AG08396 (cell line): ENCODE results near the gene ZNF354C.

Source experiments
- DNase-seq: peaks from one replicate; pipeline ENCODE4 v3.0.0; 2012; ENCODE audit warnings: low spot score, mixed read lengths

The ZNF354C gene

GRCh38 chr5:179127136-179128040 lies 67.2 kb downstream of the ZNF354C start:
- no peak for DNase-seq

- DNase-seq: no peak
Observed at GRCh38 chr5:179128041-179128365, 67.8 kb downstream of the ZNF354C start.

- DNase-seq: no peak
Observed at GRCh38 chr5:179128976-179129375, 68.8 kb downstream of the ZNF354C start.

GRCh38 chr5:179129607-179130071 lies 69.5 kb downstream of the ZNF354C start:
- DNase-seq: no peak

- no peak for DNase-seq
Observed at GRCh38 chr5:179130101-179130681, 70.0 kb downstream of the ZNF354C start.

GRCh38 chr5:179131321-179131835 lies 71.2 kb downstream of the ZNF354C start:
- no peak for DNase-seq

- DNase-seq: no peak
Observed at GRCh38 chr5:179131886-179132585, 71.9 kb downstream of the ZNF354C start.

GRCh38 chr5:179132586-179133355 lies 72.6 kb downstream of the ZNF354C start:
- no peak for DNase-seq
